ENCODE measurements around the gene SLC25A43.

Gene SLC25A43

GRCh38 chrX:119474615-119475388, 75.7 kb downstream of the SLC25A43 start (continued):
- TF ChIP-seq PRDM4 (tag by site-specific recombination; IDR thresholded peaks at IDR 0.05), result no peak
- no peak for TF ChIP-seq ZNF521 (tag by site-specific recombination; IDR thresholded peaks at IDR 0.05)
- no peak for TF ChIP-seq BCL11A (tag by site-specific recombination; IDR thresholded peaks at IDR 0.05; ENCODE audit: low read depth)
- no peak for TF ChIP-seq ZNF530 (tag by site-specific recombination; IDR thresholded peaks at IDR 0.05; ENCODE audit: low read depth)
- no peak for TF ChIP-seq ZNF266 (tag by site-specific recombination; IDR thresholded peaks at IDR 0.05; ENCODE audit: low read depth)
- TF ChIP-seq EGR2 (tag by site-specific recombination; IDR thresholded peaks at IDR 0.05; ENCODE audit: low read depth), result no peak
- no peak for TF ChIP-seq ZNF37A (tag by site-specific recombination; IDR thresholded peaks at IDR 0.05)
- no peak for TF ChIP-seq ZSCAN4 (tag by site-specific recombination; IDR thresholded peaks at IDR 0.05)
- no peak for TF ChIP-seq TSHZ1 (tag by site-specific recombination; IDR thresholded peaks at IDR 0.05; ENCODE audit: borderline replicate concordance)
- TF ChIP-seq PRDM6 (tag by site-specific recombination; IDR thresholded peaks at IDR 0.05), result no peak

- Histone ChIP-seq H3K36me3 (ENCODE audit: control insufficient read depth in 2 of 2, insufficient read depth in 1 of 2, low read length in 2 of 2) (peaks cover 8 to 10% of the 10 kb centered on the region in 2 experiments; a peak in 2 of 3 replicates), H3K4me1 (ENCODE audit: control insufficient read depth, insufficient read depth, low read length) (no peaks in the 10 kb centered on the region), H3K27ac (ENCODE audit: extremely low read depth, low read depth, low read length) (no peak overlapping the region), H3K4me3 (ENCODE audit: low read depth, low read length) (no peak overlapping the region), H3K9me3 (ENCODE audit: control insufficient read depth, insufficient read depth, low read depth, low read length) (no peaks in the 10 kb centered on the region)
- ChIA-PET CTCF (interaction anchor here (0.8 to 1.1 kb wide), 3 partner anchors 14 to 38 kb away, joined by 3 read pairs; no protein-coding TSS in a partner anchor), POLR2A (no interaction called here)
- no peak for TF ChIP-seq KLF8 (tag by site-specific recombination; IDR thresholded peaks at IDR 0.05)
- peak; percentile 86 for TF ChIP-seq ZNF362 (tag by site-specific recombination; IDR thresholded peaks at IDR 0.05)
Observed at GRCh38 chrX:119475389-119476101, 76.4 kb downstream of the SLC25A43 start.

Data from HEK293 (cell line).